ENCODE measurements around the gene ARMS2. TPM values are rescaled to one million over a fixed set of nuclear protein-coding genes. Genes with fewer than 3 reads are reported as not detected.
A peak's percentile ranks its signal among the peaks of the same experiment; 100 is the strongest.

ARMS2 gene
- total RNA-seq, 1 experiment from 2014 or later, result not detected

DNA sequence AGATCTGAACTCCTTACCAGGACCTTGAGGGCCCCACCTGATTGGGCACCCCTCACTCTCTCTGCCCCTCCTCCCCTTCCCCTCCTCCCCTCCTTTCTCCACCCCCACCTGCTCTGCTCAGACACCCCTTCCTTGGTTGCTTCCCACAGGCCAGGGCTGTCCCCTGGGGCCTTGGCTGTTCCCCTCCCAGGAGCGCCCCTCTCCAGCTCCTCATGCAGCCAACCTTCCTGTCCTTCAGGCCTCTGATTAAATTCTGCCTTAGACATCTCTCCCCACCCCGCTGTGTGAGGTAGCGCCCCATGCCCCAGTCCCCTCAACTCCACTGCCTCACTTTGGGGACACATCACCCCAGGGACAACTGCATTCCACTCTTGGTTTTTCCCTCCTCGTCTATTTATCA is 39.3 kb downstream of the ARMS2 start:
- no peak for DNase-seq (ENCODE audit: low read depth)

GRCh38 chr10:122494173-122494820 is 39.8 kb downstream of the ARMS2 start:
- no peak for DNase-seq (ENCODE audit: low read depth)

DNA sequence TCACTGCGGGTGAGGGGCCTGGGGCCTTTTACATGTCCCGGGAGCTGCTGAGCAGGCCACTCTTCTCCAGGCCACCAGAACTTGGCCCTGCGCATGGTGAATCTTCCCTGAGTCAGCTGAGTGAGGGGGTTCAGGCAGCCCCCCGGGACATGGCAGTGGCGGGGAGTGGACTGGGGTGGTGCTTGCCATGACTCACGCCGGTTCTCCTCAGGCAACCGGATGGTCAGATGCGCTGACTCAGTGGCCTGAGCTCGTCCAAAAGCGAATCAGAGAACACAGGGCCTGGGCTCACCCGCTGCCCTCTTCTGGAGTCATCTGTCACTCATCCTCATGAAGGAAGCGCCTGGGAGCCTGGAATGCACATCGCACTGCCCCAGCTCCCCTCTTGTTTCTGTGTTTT is 40.4 kb downstream of the ARMS2 start:
- peak; percentile 97 for DNase-seq (ENCODE audit: low read depth)

DNA sequence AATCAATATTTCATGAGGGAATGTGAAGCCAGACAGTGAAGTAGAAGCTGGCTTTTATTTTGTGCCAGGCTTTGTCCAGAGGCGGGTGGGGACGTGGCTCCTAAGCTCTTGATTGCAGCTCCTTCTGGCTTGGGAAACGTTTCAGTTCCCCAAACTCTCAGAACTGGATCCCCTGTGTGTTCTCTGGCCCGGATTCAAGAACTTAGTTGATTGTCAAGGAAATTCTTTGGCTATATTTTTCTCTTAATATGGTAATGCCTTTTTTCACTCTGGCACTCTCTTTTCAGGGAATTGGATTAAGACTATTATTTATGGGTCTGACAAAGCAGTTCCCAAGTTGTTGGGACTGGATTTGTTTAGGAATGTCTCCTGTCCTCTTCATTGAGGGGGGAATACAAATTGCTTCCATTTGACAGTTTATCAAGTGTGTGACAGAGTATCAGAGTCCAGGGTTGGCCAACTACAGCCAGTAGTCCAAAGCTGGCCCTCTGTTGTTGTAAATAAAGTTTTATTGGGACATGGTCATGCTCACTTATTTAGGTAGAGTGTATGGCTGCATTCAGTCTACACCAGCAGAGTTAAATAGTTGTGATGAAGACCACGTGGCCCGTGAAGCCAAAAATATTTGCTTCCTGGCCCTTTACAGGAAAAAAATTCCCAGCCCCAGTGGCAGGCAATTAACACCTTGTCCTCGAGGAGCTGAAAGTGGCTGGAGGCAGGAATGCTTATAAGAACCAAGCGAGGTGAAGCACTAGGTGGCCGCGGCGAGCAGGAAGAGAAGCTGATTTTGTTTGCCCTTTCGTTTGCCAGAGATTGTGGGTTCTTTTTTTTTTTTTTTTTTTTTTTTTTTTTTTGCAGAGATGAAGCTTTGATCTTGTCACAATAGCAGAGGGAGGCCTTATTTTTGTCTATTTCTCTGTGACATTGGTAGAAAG is 41.2 kb downstream of the ARMS2 start:
- DNase-seq (ENCODE audit: low read depth), result peak; percentile 75

DNA sequence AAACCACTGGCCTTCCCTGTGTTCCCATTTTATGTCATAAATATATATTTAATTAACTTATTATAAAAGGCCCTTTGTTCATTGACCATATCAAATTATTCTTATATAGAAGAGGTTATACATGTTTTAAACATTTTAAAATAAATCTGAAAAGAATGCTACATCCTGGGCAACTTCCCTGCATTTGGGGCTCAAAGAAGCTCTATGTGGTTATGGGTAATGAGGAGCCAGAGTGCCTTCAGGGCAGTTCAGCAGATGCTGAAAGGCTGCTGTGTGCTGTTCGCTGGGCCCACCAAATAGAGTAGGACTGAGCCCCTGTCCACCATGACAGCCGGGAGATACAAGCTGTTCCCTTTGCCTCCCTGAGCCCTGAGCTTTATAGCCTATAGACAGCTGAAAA is 42.8 kb downstream of the ARMS2 start:
- DNase-seq (ENCODE audit: low read depth), result no peak

DNA sequence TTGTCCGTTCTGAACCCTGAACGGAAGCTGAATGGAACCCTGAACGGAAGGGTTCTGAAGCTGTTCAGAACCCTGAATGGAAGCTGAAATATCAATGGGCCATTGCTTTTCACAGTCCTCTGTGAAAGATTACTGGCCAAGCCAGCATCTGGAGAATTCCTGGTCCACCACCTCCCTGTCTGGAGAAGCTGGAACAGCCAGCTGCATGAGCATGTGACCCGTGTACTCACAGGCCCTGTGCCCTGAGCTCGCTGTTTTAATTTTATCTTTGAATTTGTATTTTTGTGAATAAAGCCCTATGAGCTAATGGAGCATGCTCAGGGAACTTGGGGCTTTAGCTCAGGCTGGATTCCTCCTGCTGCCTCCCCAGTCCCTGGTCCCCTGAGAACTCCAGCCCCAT is 44.1 kb downstream of the ARMS2 start:
- no peak for DNase-seq (ENCODE audit: low read depth)

GRCh38 chr10:122499012-122499411 is 44.6 kb downstream of the ARMS2 start:
- no peak for DNase-seq (ENCODE audit: low read depth)

- no peak for DNase-seq (ENCODE audit: low read depth)
These were observed 45.1 kb downstream of the ARMS2 start for GRCh38 chr10:122499491-122499941.

DNA sequence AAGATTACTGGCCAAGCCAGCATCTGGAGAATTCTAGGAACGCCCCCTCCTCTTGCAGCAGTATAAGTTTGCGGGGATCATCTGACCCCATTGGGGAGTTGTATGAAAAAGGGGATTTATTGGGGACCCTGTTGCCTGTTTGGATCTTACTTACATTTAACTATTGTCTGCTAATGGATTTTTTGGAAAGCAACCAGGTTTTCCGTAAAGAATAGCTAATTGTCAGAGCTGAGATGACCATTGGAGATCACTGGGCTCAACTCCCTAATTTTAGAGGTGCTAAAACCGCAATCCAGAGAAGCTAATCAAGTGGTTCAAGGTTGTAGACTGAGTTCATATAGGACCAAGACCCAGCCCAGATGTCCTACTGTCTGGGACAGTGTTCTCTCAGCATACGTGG is 45.7 kb downstream of the ARMS2 start:
- DNase-seq (ENCODE audit: low read depth), result no peak

DNA sequence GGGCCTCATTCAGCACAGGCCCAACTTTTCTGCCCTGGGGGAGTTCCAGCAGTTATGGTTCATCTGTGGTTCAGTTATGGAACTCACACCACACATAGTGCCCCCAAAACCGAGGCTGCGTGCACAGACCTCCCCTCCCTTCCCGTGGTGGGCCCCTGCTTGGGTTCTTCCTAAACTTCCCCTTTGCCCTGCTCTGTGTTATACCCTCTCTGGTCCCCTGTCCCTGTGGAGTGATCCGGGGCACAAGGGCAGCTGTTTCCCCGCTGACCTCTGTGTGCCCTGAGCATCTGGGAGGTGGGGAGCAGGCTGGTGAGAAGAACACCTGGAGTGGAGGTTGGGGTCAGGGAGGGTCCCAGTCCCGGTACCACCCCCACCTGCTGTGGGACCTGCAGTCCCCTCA is 46.3 kb downstream of the ARMS2 start:
- DNase-seq (ENCODE audit: low read depth), result no peak

DNA sequence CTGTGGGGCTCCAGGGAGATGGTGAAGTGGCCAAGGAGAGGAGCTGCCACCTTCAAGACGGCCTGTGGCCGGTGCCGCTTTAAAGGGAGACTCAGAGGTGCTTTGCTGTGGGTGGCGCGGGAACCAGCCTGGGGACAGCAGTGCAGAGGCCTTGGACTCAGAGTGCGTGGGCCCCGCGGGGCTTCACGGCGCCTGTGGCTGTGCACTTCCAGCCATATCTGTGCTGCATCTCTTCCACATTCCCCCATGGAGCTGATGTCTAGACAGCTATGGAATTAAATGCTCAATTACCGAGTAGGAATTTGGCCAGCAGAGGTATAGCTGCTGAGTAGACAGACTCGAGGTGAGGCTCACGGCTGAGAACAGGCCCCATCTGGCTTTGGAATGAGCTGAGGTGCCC is 48.6 kb downstream of the ARMS2 start:
- DNase-seq (ENCODE audit: low read depth), result no peak

DNA sequence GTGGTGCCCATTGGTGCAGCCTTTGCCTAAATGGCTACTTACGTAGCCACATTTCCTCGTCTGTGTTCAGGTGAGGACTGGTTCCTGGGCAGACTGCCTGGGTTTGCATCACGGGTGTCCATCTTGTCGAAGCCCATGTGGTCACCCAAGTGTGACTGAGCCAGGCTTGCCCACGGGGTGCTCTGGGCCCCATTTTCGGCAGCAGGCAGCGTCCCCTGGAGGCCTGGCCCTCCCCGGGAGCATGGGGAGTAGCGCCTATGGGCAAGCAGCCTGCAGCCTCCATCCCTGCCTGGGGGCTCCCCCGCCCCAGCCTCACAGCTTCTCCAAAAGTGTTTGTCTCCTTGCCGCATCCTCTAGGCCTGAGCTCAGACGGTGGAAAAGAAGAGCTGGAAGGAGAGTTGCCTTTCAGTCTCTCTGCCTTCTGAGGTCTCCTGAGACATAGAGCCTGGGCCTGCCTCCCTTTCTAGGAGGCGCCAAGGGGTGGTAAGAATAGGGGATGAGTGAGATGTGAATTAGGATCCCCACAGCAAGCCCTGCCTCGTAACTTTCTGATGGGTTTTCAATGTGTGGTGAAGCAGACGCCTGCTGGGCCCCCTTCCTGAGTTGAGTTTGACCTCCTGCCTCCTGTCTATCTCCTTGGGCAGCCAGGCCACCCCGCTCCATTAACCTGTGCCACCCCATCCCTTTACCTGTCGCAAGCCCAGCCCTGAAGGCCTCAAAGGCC is 49.6 kb downstream of the ARMS2 start:
- DNase-seq (ENCODE audit: low read depth), result no peak

DNA sequence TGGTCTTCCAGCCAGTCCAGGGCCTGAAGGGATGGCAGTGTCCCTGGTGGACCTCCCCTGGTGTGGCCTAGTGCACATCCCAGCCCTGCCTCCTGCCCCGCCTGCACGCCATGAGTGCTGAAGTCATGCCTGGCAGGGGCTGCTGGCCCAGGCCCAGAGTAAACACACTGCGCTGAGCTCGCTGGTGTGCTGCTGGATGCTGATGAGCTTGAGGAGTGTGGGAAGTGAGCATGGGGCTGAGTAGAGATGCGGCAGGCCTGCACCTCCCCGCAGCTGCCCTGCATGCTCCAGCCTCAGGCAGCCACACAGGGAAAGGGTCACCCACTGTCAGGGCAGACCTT is 50.1 kb downstream of the ARMS2 start:
- DNase-seq (ENCODE audit: low read depth), result peak; percentile 89

GRCh38 chr10:122505011-122505410 is 50.6 kb downstream of the ARMS2 start:
- DNase-seq (ENCODE audit: low read depth), result no peak

GRCh38 chr10:122505885-122506645 is 51.6 kb downstream of the ARMS2 start:
- DNase-seq (ENCODE audit: low read depth), result no peak

Other genes with a start within 250 kb of the ARMS2 start
- 0.05 TPM in 1 of 2 replicates, not detected in the other for gene BTBD16, start 183.4 kb upstream of the ARMS2 start, total RNA-seq (2014; rRNA removed; shearing (Covaris generic))
- gene PLEKHA1, start 79.9 kb upstream of the ARMS2 start, total RNA-seq (2014; rRNA removed; shearing (Covaris generic)), result 8.8 and 13.5 TPM in 2 replicates
- gene HTRA1, start 6.9 kb downstream of the ARMS2 start, total RNA-seq (2014; rRNA removed; shearing (Covaris generic)), result 85.5 and 89.7 TPM in 2 replicates
- 0.52 and 0.84 TPM in 2 replicates for gene DMBT1, start 106.1 kb downstream of the ARMS2 start, total RNA-seq (2014; rRNA removed; shearing (Covaris generic))
- not detected in 2 replicates for gene C10orf120, start 245.2 kb downstream of the ARMS2 start, total RNA-seq (2014; rRNA removed; shearing (Covaris generic))

All from M059J (cell line).